ENCODE results near the gene ERICH6B. TPM values are rescaled to one million over a fixed set of nuclear protein-coding genes. Genes with fewer than 3 reads are reported as not detected.

ERICH6B gene
- not detected in 2 replicates for total RNA-seq

DNA sequence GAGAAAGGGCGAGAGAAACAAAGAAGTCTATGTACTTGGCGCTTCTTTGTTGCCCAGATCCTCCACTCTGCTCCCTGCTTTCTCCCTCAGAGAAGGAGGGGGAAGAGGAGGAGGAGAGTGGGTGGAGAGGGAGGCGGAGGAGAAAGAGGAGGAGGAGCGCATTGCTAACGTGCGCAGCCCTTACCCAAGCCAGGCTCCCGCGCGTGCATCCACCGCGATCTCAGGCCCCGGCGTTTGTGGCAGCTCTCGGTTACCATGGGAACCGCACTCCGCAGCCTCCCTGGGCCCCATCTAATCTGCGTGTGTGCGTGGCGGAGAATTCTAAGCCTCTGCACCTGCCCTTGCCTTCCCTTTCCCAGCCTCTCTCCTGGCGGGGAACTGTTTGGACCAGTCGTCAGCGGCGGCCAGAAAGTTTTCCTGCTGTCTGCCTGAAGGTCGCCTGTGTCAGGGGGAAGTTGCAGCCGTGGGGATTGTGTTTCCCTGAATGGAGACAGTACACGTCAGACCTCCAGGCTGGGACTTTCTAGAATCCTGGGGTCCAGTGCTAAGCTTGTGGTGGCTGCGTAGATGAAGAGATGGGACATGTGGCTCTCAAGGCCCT is at the start of gene ERICH6B:
Gene ERICH6B, minus strand, starts transcription at position 239 of the 601 bp plus-strand sequence. CDS start 18,734 bp downstream, outside the sequence.

Small RNA genes lying within 50 kb of the gene (small RNA-seq; reads per million reads assigned to genes)
- gene RNA5SP27 (not detected), gene TIMM9P3 (not detected)

Other genes starting within 250 kb of the ERICH6B start
- gene SLC25A30, start 197.4 kb downstream of the ERICH6B start, total RNA-seq, result 9.9 and 11.1 TPM in 2 replicates
- gene COG3, start 150.8 kb downstream of the ERICH6B start, total RNA-seq, result 40.9 and 56.8 TPM in 2 replicates
- not detected in 2 replicates for gene CBY2, start 86.6 kb upstream of the ERICH6B start, total RNA-seq
- not detected in 2 replicates for gene SIAH3, start 236.0 kb upstream of the ERICH6B start, total RNA-seq